ENCODE results near the gene ZNF385D. TPM values are rescaled to one million over a fixed set of nuclear protein-coding genes. Genes with fewer than 3 reads are reported as not detected.

Gene ZNF385D
- total and polyA plus RNA-seq, 2 of the 13 experiments (the other 11 are each of a cell fraction or from before 2014, with no cell fraction given): not detected

- H3K4me2 ChIP-seq (ENCODE audit: low read depth, low read length): no peak overlapping the region
- H3K79me2 ChIP-seq (ENCODE audit: insufficient read depth, low read length): no peaks in the 10 kb centered on the region
- intact Hi-C loops (cut with micrococcal nuclease; ENCODE audit: unreplicated experiment) (no loop called here), in situ Hi-C loops (cut with HindIII; ENCODE audit: extremely low pct_ligation_motif_present, low pct_unique_long_range_greater_than_20kb) (no loop called here)
- no peaks in the 10 kb centered on the region for H3K36me3 ChIP-seq (replicated peaks in 1 of 2; ENCODE audit: control insufficient read depth in 1 of 2, insufficient read depth in 2 of 2, low read length in 2 of 2)
- WGBS (ENCODE audit: low lambda C conversion rate): 0% methylated on average over 1 of the region's 1 CpG
- no peak for DNase-seq (ENCODE audit: low spot score)
- no peaks in the 10 kb centered on the region for H4K20me1 ChIP-seq (ENCODE audit: insufficient read depth, low read length)
- POLR2A ChIA-PET: no interaction called here
- no peak overlapping the region for H3K27ac ChIP-seq (ENCODE audit: extremely low read length, insufficient read depth, low read length)
- no peak overlapping the region for H2AFZ ChIP-seq (ENCODE audit: low read length)
- no peaks in the 10 kb centered on the region for H3K9me3 ChIP-seq (ENCODE audit: low read length)
- H3K27me3 ChIP-seq (ENCODE audit: control insufficient read depth in 1 of 2, insufficient read depth in 2 of 2, low read length in 2 of 2): no peaks in the 10 kb centered on the region
- FAIRE-seq: no peak
- no peak overlapping the region for H3K9ac ChIP-seq (ENCODE audit: insufficient read depth, low read depth, low read length)
- BruUV-seq (replicated peaks): no TSS peak
- H3K4me3 ChIP-seq (replicated peaks in 1 of 3; ENCODE audit: insufficient read depth in 1 of 3, low read depth in 2 of 3, low read length in 3 of 3): no peak overlapping the region
- H3K4me1 ChIP-seq (ENCODE audit: insufficient read depth, low read length): no peaks in the 10 kb centered on the region
- no peak for TF ChIP-seq SAFB2 (CRISPR knock-in tag; IDR thresholded peaks at IDR 0.05; ENCODE audit: borderline replicate concordance, low read depth)
- no peak for TF ChIP-seq ZNF597 (CRISPR knock-in tag; IDR thresholded peaks at IDR 0.05)
- no peak for TF ChIP-seq KLF12 (CRISPR knock-in tag; IDR thresholded peaks at IDR 0.05; ENCODE audit: borderline replicate concordance)
- TF ChIP-seq IRF2 (CRISPR knock-in tag; IDR thresholded peaks at IDR 0.05): no peak
- TF ChIP-seq ZNF484 (CRISPR knock-in tag; IDR thresholded peaks at IDR 0.05; ENCODE audit: borderline replicate concordance, low read depth): no peak
- TF ChIP-seq ZNF691 (CRISPR knock-in tag; IDR thresholded peaks at IDR 0.05; ENCODE audit: borderline replicate concordance, low read depth): no peak
- no peak for TF ChIP-seq PHF20 (CRISPR knock-in tag; IDR thresholded peaks at IDR 0.05)
- no peak for TF ChIP-seq ZNF598 (CRISPR knock-in tag; IDR thresholded peaks at IDR 0.05; ENCODE audit: borderline replicate concordance)
- TF ChIP-seq ZNF512 (CRISPR knock-in tag; IDR thresholded peaks at IDR 0.05): no peak
- TF ChIP-seq ZNF513 (CRISPR knock-in tag; conservative IDR thresholded peaks at IDR 0.05): no peak
- TF ChIP-seq ZNF567 (CRISPR knock-in tag; IDR thresholded peaks at IDR 0.05; ENCODE audit: borderline replicate concordance): no peak
- no peak for ATAC-seq
- CTCF ChIA-PET (ENCODE audit: low intra/inter-chr PET ratio, low total read pairs): no interaction called here
These were observed 116.9 kb downstream of the ZNF385D start for GRCh38 chr3:21634112-21634511.

Measured in HepG2 (cell line).